Measurements from ENCODE around the gene CTNNBIP1.
"Not testable (repeated sequence)": the region's sequence is repeated elsewhere in the genome, so short reads cannot be mapped to it uniquely, and the experiment has no call there.

The CTNNBIP1 gene

GRCh38 chr1:9917901-9918300 is 7.8 kb upstream of the CTNNBIP1 start:
- H3K4me3 ChIP-seq: no peak overlapping the region
- no peaks in the 10 kb centered on the region for H4K20me1 ChIP-seq
- H3K27me3 ChIP-seq: no peaks in the 10 kb centered on the region
- H3K4me2 ChIP-seq: no peak overlapping the region
- H3K9ac ChIP-seq: no peak overlapping the region
- H3K4me1 ChIP-seq: no peaks in the 10 kb centered on the region
- H3K36me3 ChIP-seq: no peaks in the 10 kb centered on the region
- TF ChIP-seq Cebpa-rat (IDR thresholded peaks at IDR 0.05): no peak
- H3K27ac ChIP-seq: no peak overlapping the region
- no peaks in the 10 kb centered on the region for H3K9me3 ChIP-seq

- H3K9ac ChIP-seq, H3K9me3 ChIP-seq, H3K4me2 ChIP-seq, H4K20me1 ChIP-seq, H3K36me3 ChIP-seq, H3K27ac ChIP-seq, H3K4me3 ChIP-seq, H3K4me1 ChIP-seq, H3K27me3 ChIP-seq: not testable (repeated sequence)
Measured at GRCh38 chr1:9917495-9917894, 7.4 kb upstream of the CTNNBIP1 start.

GRCh38 chr1:9916452-9916851 is 6.4 kb upstream of the CTNNBIP1 start:
- H3K27ac ChIP-seq: no peak overlapping the region
- no peaks in the 10 kb centered on the region for H3K27me3 ChIP-seq
- no peaks in the 10 kb centered on the region for H3K36me3 ChIP-seq
- H3K9ac ChIP-seq: no peak overlapping the region
- peaks cover 4% of the 10 kb centered on the region for H3K4me1 ChIP-seq
- no peak for TF ChIP-seq Cebpa-rat (IDR thresholded peaks at IDR 0.05)
- H3K4me3 ChIP-seq: no peak overlapping the region
- no peaks in the 10 kb centered on the region for H4K20me1 ChIP-seq
- H3K9me3 ChIP-seq: no peaks in the 10 kb centered on the region
- no peak overlapping the region for H3K4me2 ChIP-seq

- no peak overlapping the region for H3K9ac ChIP-seq
- H4K20me1 ChIP-seq: no peaks in the 10 kb centered on the region
- H3K27me3 ChIP-seq: no peaks in the 10 kb centered on the region
- no peaks in the 10 kb centered on the region for H3K36me3 ChIP-seq
- no peak for TF ChIP-seq Cebpa-rat (IDR thresholded peaks at IDR 0.05)
- H3K4me2 ChIP-seq: no peak overlapping the region
- no peak overlapping the region for H3K27ac ChIP-seq
- H3K9me3 ChIP-seq: no peaks in the 10 kb centered on the region
- peaks cover 11% of the 10 kb centered on the region for H3K4me1 ChIP-seq
- H3K4me3 ChIP-seq: no peak overlapping the region
Measured at GRCh38 chr1:9914610-9914937, 4.5 kb upstream of the CTNNBIP1 start.

- no peak for TF ChIP-seq Cebpa-rat (IDR thresholded peaks at IDR 0.05)
- H3K4me1 ChIP-seq: peaks cover 24% of the 10 kb centered on the region
- H3K4me2 ChIP-seq: no peak overlapping the region
- no peak overlapping the region for H3K4me3 ChIP-seq
- H3K27me3 ChIP-seq: no peaks in the 10 kb centered on the region
- no peaks in the 10 kb centered on the region for H3K36me3 ChIP-seq
- H3K9me3 ChIP-seq: no peaks in the 10 kb centered on the region
- H3K9ac ChIP-seq: no peak overlapping the region
- H3K27ac ChIP-seq: no peak overlapping the region
- peaks cover 10% of the 10 kb centered on the region; the same call in 1 of the 2 replicates for H4K20me1 ChIP-seq
Measured at GRCh38 chr1:9912264-9912936, 2.3 kb upstream of the CTNNBIP1 start.

- Histone ChIP-seq H3K4me3 (peak overlapping the region; percentile 66), H3K36me3 (no peaks in the 10 kb centered on the region), H3K9ac (peak overlapping the region; percentile 60), H3K27me3 (no peaks in the 10 kb centered on the region), H4K20me1 (peaks cover 10% of the 10 kb centered on the region; the same call in 1 of the 2 replicates), H3K4me2 (peak overlapping the region; percentile 73), H3K4me1 (peaks cover 24% of the 10 kb centered on the region), H3K9me3 (no peaks in the 10 kb centered on the region), H3K27ac (peak overlapping the region; percentile 47)
- TF ChIP-seq Cebpa-rat (IDR thresholded peaks at IDR 0.05): no peak
Measured at GRCh38 chr1:9910423-9911178, 532 bp upstream of the CTNNBIP1 start.

GRCh38 chr1:9909234-9910046 is 629 bp downstream of the CTNNBIP1 start:
- Histone ChIP-seq H3K4me1 (peaks cover 24% of the 10 kb centered on the region), H3K4me3 (peak overlapping the region; percentile 91), H3K36me3 (no peaks in the 10 kb centered on the region), H3K9ac (peak overlapping the region; percentile 86), H4K20me1 (peaks cover 15% of the 10 kb centered on the region; the same call in 1 of the 2 replicates), H3K9me3 (no peaks in the 10 kb centered on the region), H3K27me3 (no peaks in the 10 kb centered on the region), H3K4me2 (peak overlapping the region; percentile 92), H3K27ac (peak overlapping the region; percentile 87)
- TF ChIP-seq Cebpa-rat (IDR thresholded peaks at IDR 0.05): no peak

- H3K36me3 ChIP-seq: no peaks in the 10 kb centered on the region
- peak overlapping the region; percentile 86; the same call in 1 of the 2 replicates for H3K9ac ChIP-seq
- no peaks in the 10 kb centered on the region for H3K9me3 ChIP-seq
- peak overlapping the region; percentile 91 for H3K4me3 ChIP-seq
- no peak overlapping the region for H3K27ac ChIP-seq
- H3K27me3 ChIP-seq: no peaks in the 10 kb centered on the region
- peaks cover 15% of the 10 kb centered on the region; the same call in 1 of the 2 replicates for H4K20me1 ChIP-seq
- TF ChIP-seq Cebpa-rat (IDR thresholded peaks at IDR 0.05): no peak
- peaks cover 24% of the 10 kb centered on the region for H3K4me1 ChIP-seq
- peak overlapping the region; percentile 92 for H3K4me2 ChIP-seq
Measured at GRCh38 chr1:9908871-9909233, 1.2 kb downstream of the CTNNBIP1 start.

- Histone ChIP-seq H3K36me3 (no peaks in the 10 kb centered on the region), H3K4me1 (peaks cover 24% of the 10 kb centered on the region), H3K9me3 (no peaks in the 10 kb centered on the region), H3K27me3 (no peaks in the 10 kb centered on the region), H4K20me1 (peaks cover 15% of the 10 kb centered on the region; the same call in 1 of the 2 replicates), H3K4me3 (no peak overlapping the region), H3K9ac (no peak overlapping the region), H3K27ac (no peak overlapping the region), H3K4me2 (no peak overlapping the region)
- TF ChIP-seq Cebpa-rat (IDR thresholded peaks at IDR 0.05): no peak
Measured at GRCh38 chr1:9907441-9907840, 2.6 kb downstream of the CTNNBIP1 start.

- no peak for TF ChIP-seq Cebpa-rat (IDR thresholded peaks at IDR 0.05)
- H3K36me3 ChIP-seq: no peaks in the 10 kb centered on the region
- H3K27me3 ChIP-seq: no peaks in the 10 kb centered on the region
- H3K4me2 ChIP-seq: no peak overlapping the region
- no peaks in the 10 kb centered on the region for H3K9me3 ChIP-seq
- no peak overlapping the region for H3K4me3 ChIP-seq
- H4K20me1 ChIP-seq: peaks cover 15% of the 10 kb centered on the region; the same call in 1 of the 2 replicates
- H3K4me1 ChIP-seq: peaks cover 26% of the 10 kb centered on the region
- H3K27ac ChIP-seq: no peak overlapping the region
- no peak overlapping the region for H3K9ac ChIP-seq
Measured at GRCh38 chr1:9906466-9906865, 3.6 kb downstream of the CTNNBIP1 start.

Data from BLaER1 (cell line).